ENCODE measurements around the gene GRIK1.

GRIK1 gene

GRCh38 chr21:29550205-29550604 lies 389.6 kb downstream of the GRIK1 start:
- DNase-seq (ENCODE audit: extremely low read depth in 1 of 2, low read depth in 1 of 2), result no peak

GRCh38 chr21:29549614-29550013 lies 390.2 kb downstream of the GRIK1 start:
- no peak for DNase-seq (ENCODE audit: extremely low read depth in 1 of 2, low read depth in 1 of 2)

GRCh38 chr21:29547998-29548397 lies 391.8 kb downstream of the GRIK1 start:
- DNase-seq (ENCODE audit: extremely low read depth in 1 of 2, low read depth in 1 of 2), result no peak

- DNase-seq (ENCODE audit: extremely low read depth in 1 of 2, low read depth in 1 of 2), result no peak
These were observed 393.7 kb downstream of the GRIK1 start for GRCh38 chr21:29546071-29546470.

GRCh38 chr21:29540289-29540688 lies 399.5 kb downstream of the GRIK1 start:
- no peak for DNase-seq (ENCODE audit: extremely low read depth in 1 of 2, low read depth in 1 of 2)

- DNase-seq (ENCODE audit: extremely low read depth in 1 of 2, low read depth in 1 of 2), result no peak
These were observed 401.7 kb downstream of the GRIK1 start for GRCh38 chr21:29538115-29538514.

- no peak for DNase-seq (ENCODE audit: extremely low read depth in 1 of 2, low read depth in 1 of 2)
These were observed 405.3 kb downstream of the GRIK1 start for GRCh38 chr21:29534448-29534847.

- DNase-seq (ENCODE audit: extremely low read depth in 1 of 2, low read depth in 1 of 2), result no peak
These were observed 410.7 kb downstream of the GRIK1 start for GRCh38 chr21:29529139-29529538.

- no peak for DNase-seq (ENCODE audit: extremely low read depth in 1 of 2, low read depth in 1 of 2)
These were observed 413.3 kb downstream of the GRIK1 start for GRCh38 chr21:29526545-29526944.

- DNase-seq (ENCODE audit: extremely low read depth in 1 of 2, low read depth in 1 of 2), result no peak
These were observed 415.7 kb downstream of the GRIK1 start for GRCh38 chr21:29524055-29524454.

GRCh38 chr21:29523646-29524045 lies 416.1 kb downstream of the GRIK1 start:
- DNase-seq (ENCODE audit: extremely low read depth in 1 of 2, low read depth in 1 of 2), result no peak

GRCh38 chr21:29521872-29522271 lies 417.9 kb downstream of the GRIK1 start:
- DNase-seq (ENCODE audit: extremely low read depth in 1 of 2, low read depth in 1 of 2), result no peak

GRCh38 chr21:29520171-29520570 lies 419.6 kb downstream of the GRIK1 start:
- DNase-seq (ENCODE audit: extremely low read depth in 1 of 2, low read depth in 1 of 2), result no peak

- DNase-seq (ENCODE audit: extremely low read depth in 1 of 2, low read depth in 1 of 2), result no peak
These were observed 425.0 kb downstream of the GRIK1 start for GRCh38 chr21:29514652-29515247.

- no peak for DNase-seq (ENCODE audit: extremely low read depth in 1 of 2, low read depth in 1 of 2)
These were observed 426.3 kb downstream of the GRIK1 start for GRCh38 chr21:29513535-29513934.

- no peak for DNase-seq (ENCODE audit: extremely low read depth in 1 of 2, low read depth in 1 of 2)
These were observed 428.7 kb downstream of the GRIK1 start for GRCh38 chr21:29511096-29511495.

- DNase-seq (ENCODE audit: extremely low read depth in 1 of 2, low read depth in 1 of 2), result no peak
These were observed 430.7 kb downstream of the GRIK1 start for GRCh38 chr21:29509121-29509520.

- no peak for DNase-seq (ENCODE audit: extremely low read depth in 1 of 2, low read depth in 1 of 2)
These were observed 431.5 kb downstream of the GRIK1 start for GRCh38 chr21:29508301-29508700.

- no peak for DNase-seq (ENCODE audit: extremely low read depth in 1 of 2, low read depth in 1 of 2)
These were observed 432.8 kb downstream of the GRIK1 start for GRCh38 chr21:29506947-29507346.

- no peak for DNase-seq (ENCODE audit: extremely low read depth in 1 of 2, low read depth in 1 of 2)
These were observed 433.6 kb downstream of the GRIK1 start for GRCh38 chr21:29506214-29506613.

GRCh38 chr21:29504751-29505321 lies 435.0 kb downstream of the GRIK1 start:
- no peak for DNase-seq (ENCODE audit: extremely low read depth in 1 of 2, low read depth in 1 of 2)

- no peak for DNase-seq (ENCODE audit: extremely low read depth in 1 of 2, low read depth in 1 of 2)
These were observed 438.3 kb downstream of the GRIK1 start for GRCh38 chr21:29501451-29501850.

- no peak for DNase-seq (ENCODE audit: extremely low read depth in 1 of 2, low read depth in 1 of 2)
These were observed 440.0 kb downstream of the GRIK1 start for GRCh38 chr21:29499734-29500343.

All from activated CD8-positive, alpha-beta memory T cell treated with anti-CD3 and anti-CD28 coated beads for 1 hour (primary cell).